Osteocyte (in vitro differentiated cells): ENCODE data around the gene CCDC195. TPM values are rescaled to one million over a fixed set of nuclear protein-coding genes. Genes with fewer than 3 reads are reported as not detected.

Source experiments
- DNase-seq: peaks from one replicate; pipeline ENCODE4 v3.0.0; 2021; ENCODE audit warnings: mixed read lengths; ENCODE audit not compliant: unreplicated experiment; ENCODE audit errors: extremely low spot score
- H3K27ac Mint-ChIP-seq: one replicate; pipeline ENCODE4 v1.8.0; 2021; ENCODE audit warnings: mild to moderate bottlenecking, mixed read lengths; ENCODE audit not compliant: unreplicated experiment
- H3K27me3 Mint-ChIP-seq: one replicate; pipeline ENCODE4 v1.8.0; 2021; ENCODE audit warnings: mixed read lengths; ENCODE audit not compliant: unreplicated experiment
- H3K36me3 Mint-ChIP-seq: one replicate; pipeline ENCODE4 v1.8.0; 2021; ENCODE audit warnings: mixed read lengths; ENCODE audit not compliant: unreplicated experiment
- H3K4me1 Mint-ChIP-seq: one replicate; pipeline ENCODE4 v1.8.0; 2021; ENCODE audit warnings: mixed read lengths; ENCODE audit not compliant: unreplicated experiment
- H3K4me3 Mint-ChIP-seq: one replicate; pipeline ENCODE4 v1.8.0; 2021; ENCODE audit warnings: mild to moderate bottlenecking, moderate library complexity, mixed read lengths; ENCODE audit not compliant: unreplicated experiment
- H3K9me3 Mint-ChIP-seq: one replicate; pipeline ENCODE4 v1.8.0; 2021; ENCODE audit warnings: mixed read lengths; ENCODE audit not compliant: unreplicated experiment
- CTCF ChIP-seq: fragments of 200-600 bp; sonication (generic); IDR thresholded peaks from 2 replicates; pipeline ENCODE4 v1.5.0; 2021; ENCODE audit warnings: antibody characterized with exemption, mild to moderate bottlenecking, moderate library complexity
- total RNA-seq: library from RNA; stranded (reverse); gene quantifications from 2 replicates; pipeline ENCODE4 v1.2.1, GENCODE V29; 2021

The CCDC195 gene
- total RNA-seq, 1 donor from 2014 or later = not detected

DNA sequence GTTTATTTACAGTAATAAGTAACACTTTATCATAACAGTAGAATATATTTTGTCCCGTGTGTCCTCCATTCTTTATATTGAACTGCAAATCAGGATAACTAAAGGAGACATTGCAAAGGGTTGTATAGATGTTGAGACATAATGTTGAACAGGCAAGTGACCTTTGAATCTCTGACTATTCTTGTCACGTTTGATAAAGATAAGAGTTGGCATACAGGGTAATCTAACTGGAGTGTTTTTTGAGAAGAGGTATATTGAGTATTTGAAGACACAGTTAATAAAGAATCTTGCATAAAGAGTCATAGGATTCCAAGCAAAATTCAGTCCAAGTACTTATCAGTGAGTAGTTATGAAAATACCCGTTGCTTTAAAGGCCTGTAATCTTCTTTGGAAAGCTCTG lies 21.7 kb downstream of the CCDC195 start:
- no peak for DNase-seq

GRCh38 chr2:224691563-224691962 lies 24.6 kb downstream of the CCDC195 start:
- Mint-ChIP-seq H3K4me1 (peaks cover 11% of the 10 kb centered on the region), H3K9me3 (peaks cover 4% of the 10 kb centered on the region), H3K27me3 (no peaks in the 10 kb centered on the region), H3K36me3 (no peaks in the 10 kb centered on the region), H3K4me3 (no peak overlapping the region), H3K27ac (no peak overlapping the region)
- no peak for TF ChIP-seq CTCF
- DNase-seq = no peak

More for the DNA sequence above, 21.7 kb downstream of the CCDC195 start:
- H3K9me3 Mint-ChIP-seq = peaks cover 4% of the 10 kb centered on the region
- H3K4me3 Mint-ChIP-seq = no peak overlapping the region
- TF ChIP-seq CTCF = no peak
- no peak overlapping the region for H3K27ac Mint-ChIP-seq
- H3K27me3 Mint-ChIP-seq = peaks cover 7% of the 10 kb centered on the region
- peaks cover 7% of the 10 kb centered on the region for H3K4me1 Mint-ChIP-seq
- no peaks in the 10 kb centered on the region for H3K36me3 Mint-ChIP-seq

DNA sequence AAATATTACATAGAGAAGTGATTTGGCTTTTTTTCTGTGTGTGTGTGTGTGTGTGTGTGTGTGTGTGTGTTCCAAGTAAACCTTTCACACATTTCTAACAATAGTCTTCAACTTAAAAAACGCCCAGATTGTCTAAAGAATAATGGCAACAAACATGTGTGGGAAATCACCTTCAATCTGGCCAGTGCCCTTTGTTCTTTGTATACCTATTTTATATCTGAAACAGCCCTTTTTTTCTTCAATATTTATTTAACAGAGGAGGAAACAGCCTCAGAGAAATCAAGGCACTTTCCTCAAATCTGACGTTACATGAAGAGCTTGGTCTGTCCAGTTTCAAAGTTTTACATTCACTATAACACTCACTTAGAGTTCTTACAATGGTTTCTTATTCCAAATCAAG lies 25.3 kb downstream of the CCDC195 start:
- DNase-seq = no peak
- TF ChIP-seq CTCF = no peak
- H3K4me3 Mint-ChIP-seq = no peak overlapping the region
- H3K9me3 Mint-ChIP-seq = peaks cover 4% of the 10 kb centered on the region
- H3K36me3 Mint-ChIP-seq = no peaks in the 10 kb centered on the region
- peaks cover 11% of the 10 kb centered on the region for H3K4me1 Mint-ChIP-seq
- no peaks in the 10 kb centered on the region for H3K27me3 Mint-ChIP-seq
- no peak overlapping the region for H3K27ac Mint-ChIP-seq

DNA sequence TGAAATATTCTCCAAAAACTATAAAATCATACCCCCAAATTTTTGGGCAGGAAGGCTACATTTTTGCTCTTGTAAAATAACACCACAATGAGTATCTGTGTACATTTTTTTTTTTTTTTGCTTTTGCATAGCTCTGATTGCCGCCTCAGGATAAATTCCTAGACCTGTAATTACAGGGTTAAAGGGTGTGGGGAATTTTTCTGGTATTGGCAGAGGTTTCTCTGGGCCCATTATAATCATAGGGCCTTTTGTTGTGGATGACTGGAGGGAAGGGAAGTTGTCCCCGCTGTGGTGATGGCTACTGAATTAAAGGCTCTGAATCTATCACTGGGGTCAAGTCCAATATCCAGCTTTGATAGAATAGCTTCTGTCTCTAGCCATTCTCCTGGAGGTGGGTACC lies 26.6 kb downstream of the CCDC195 start:
- Mint-ChIP-seq H3K36me3 (no peaks in the 10 kb centered on the region), H3K4me1 (peaks cover 11% of the 10 kb centered on the region), H3K27me3 (peaks cover 4% of the 10 kb centered on the region), H3K27ac (no peak overlapping the region), H3K9me3 (peaks cover 4% of the 10 kb centered on the region), H3K4me3 (no peak overlapping the region)
- TF ChIP-seq CTCF = no peak
- DNase-seq = no peak

- Mint-ChIP-seq H3K27ac (no peak overlapping the region), H3K27me3 (peaks cover 4% of the 10 kb centered on the region), H3K9me3 (no peaks in the 10 kb centered on the region), H3K4me3 (no peak overlapping the region), H3K36me3 (no peaks in the 10 kb centered on the region), H3K4me1 (peaks cover 11% of the 10 kb centered on the region)
- no peak for TF ChIP-seq CTCF
- DNase-seq = no peak
These were observed 27.2 kb downstream of the CCDC195 start for GRCh38 chr2:224688997-224689396.
